Neural cell (in vitro differentiated cells): ENCODE results near the gene GOLGA6D.

ENCODE experiments used
- EP300 ChIP-seq: fragments of 450-650 bp; conservative IDR thresholded peaks from 2 replicates; pipeline ENCODE4 v1.6.1; 2014; ENCODE audit warnings: antibody characterized with exemption, mild to moderate bottlenecking, moderate library complexity; ENCODE audit not compliant: poor library complexity, severe bottlenecking
- EZH2 ChIP-seq: fragments of 200-600, 300-800 bp; shearing (Covaris generic), sonication (generic); IDR thresholded peaks from 2 replicates; pipeline ENCODE4 v1.6.1; 2014; ENCODE audit warnings: antibody characterized with exemption, low read length, borderline replicate concordance, mild to moderate bottlenecking; ENCODE audit not compliant: insufficient read depth, poor library complexity, severe bottlenecking
- POLR2AphosphoS5 ChIP-seq: IDR thresholded peaks from 2 replicates; pipeline ENCODE4 v1.6.1; 2012
- RAD21 ChIP-seq: fragments of 450-650 bp; conservative IDR thresholded peaks from 2 replicates; pipeline ENCODE4 v1.6.1; 2014; ENCODE audit warnings: antibody characterized with exemption, mild to moderate bottlenecking, moderate library complexity
- SMC3 ChIP-seq: fragments of 450-650 bp; conservative IDR thresholded peaks from 2 replicates; pipeline ENCODE4 v1.6.1; 2014; ENCODE audit warnings: antibody characterized with exemption, mild to moderate bottlenecking, moderate library complexity; ENCODE audit not compliant: poor library complexity
- TAF1 ChIP-seq: IDR thresholded peaks from 2 replicates; pipeline ENCODE4 v1.6.1; 2012; ENCODE audit warnings: low read depth
- TF ChIP-seq, protein P1 (sequence below): fragments of 450-650 bp; IDR thresholded peaks from 2 replicates; pipeline ENCODE4 v1.5.1; 2014; ENCODE audit warnings: antibody characterized with exemption, mild to moderate bottlenecking, moderate library complexity; ENCODE audit not compliant: poor library complexity, severe bottlenecking
- TF ChIP-seq, protein P2 (sequence below): IDR thresholded peaks from 2 replicates; pipeline ENCODE4 v1.6.1; 2012; ENCODE audit warnings: borderline replicate concordance

DNA sequence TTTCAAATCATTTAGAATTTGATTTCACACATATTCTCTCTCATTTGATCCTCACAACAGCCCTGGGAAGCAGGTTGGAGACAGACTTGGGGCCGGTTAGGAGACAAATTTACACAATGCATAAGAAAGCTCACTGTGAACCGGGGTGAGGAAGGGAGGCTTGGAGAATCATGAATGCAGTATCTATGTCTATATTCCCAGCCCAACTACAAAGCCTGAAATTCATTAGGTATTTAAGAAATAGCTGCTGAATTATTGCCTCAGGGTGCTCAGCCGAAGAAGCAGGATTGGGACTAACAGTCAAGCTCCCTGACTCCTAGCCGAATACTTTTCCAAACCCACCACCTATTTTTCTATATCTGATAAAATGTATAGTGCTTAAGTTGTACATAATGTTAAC lies 32.9 kb upstream of the GOLGA6D start:
- no peak for TF ChIP-seq RAD21
- TF ChIP-seq, protein P1, sequence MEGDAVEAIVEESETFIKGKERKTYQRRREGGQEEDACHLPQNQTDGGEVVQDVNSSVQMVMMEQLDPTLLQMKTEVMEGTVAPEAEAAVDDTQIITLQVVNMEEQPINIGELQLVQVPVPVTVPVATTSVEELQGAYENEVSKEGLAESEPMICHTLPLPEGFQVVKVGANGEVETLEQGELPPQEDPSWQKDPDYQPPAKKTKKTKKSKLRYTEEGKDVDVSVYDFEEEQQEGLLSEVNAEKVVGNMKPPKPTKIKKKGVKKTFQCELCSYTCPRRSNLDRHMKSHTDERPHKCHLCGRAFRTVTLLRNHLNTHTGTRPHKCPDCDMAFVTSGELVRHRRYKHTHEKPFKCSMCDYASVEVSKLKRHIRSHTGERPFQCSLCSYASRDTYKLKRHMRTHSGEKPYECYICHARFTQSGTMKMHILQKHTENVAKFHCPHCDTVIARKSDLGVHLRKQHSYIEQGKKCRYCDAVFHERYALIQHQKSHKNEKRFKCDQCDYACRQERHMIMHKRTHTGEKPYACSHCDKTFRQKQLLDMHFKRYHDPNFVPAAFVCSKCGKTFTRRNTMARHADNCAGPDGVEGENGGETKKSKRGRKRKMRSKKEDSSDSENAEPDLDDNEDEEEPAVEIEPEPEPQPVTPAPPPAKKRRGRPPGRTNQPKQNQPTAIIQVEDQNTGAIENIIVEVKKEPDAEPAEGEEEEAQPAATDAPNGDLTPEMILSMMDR, result no peak
- TF ChIP-seq SMC3, result no peak
- TF ChIP-seq EP300, result no peak
- TF ChIP-seq EZH2, result no peak
- TF ChIP-seq, protein P2, sequence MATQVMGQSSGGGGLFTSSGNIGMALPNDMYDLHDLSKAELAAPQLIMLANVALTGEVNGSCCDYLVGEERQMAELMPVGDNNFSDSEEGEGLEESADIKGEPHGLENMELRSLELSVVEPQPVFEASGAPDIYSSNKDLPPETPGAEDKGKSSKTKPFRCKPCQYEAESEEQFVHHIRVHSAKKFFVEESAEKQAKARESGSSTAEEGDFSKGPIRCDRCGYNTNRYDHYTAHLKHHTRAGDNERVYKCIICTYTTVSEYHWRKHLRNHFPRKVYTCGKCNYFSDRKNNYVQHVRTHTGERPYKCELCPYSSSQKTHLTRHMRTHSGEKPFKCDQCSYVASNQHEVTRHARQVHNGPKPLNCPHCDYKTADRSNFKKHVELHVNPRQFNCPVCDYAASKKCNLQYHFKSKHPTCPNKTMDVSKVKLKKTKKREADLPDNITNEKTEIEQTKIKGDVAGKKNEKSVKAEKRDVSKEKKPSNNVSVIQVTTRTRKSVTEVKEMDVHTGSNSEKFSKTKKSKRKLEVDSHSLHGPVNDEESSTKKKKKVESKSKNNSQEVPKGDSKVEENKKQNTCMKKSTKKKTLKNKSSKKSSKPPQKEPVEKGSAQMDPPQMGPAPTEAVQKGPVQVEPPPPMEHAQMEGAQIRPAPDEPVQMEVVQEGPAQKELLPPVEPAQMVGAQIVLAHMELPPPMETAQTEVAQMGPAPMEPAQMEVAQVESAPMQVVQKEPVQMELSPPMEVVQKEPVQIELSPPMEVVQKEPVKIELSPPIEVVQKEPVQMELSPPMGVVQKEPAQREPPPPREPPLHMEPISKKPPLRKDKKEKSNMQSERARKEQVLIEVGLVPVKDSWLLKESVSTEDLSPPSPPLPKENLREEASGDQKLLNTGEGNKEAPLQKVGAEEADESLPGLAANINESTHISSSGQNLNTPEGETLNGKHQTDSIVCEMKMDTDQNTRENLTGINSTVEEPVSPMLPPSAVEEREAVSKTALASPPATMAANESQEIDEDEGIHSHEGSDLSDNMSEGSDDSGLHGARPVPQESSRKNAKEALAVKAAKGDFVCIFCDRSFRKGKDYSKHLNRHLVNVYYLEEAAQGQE, result no peak
- no peak for TF ChIP-seq TAF1
- no peak for TF ChIP-seq POLR2AphosphoS5
